Measurements from ENCODE around the gene SP140L. TPM values are rescaled to one million over a fixed set of nuclear protein-coding genes. Genes with fewer than 3 reads are reported as not detected.
"Not testable (repeated sequence)": the region's sequence is repeated elsewhere in the genome, so short reads cannot be mapped to it uniquely, and the experiment has no call there.

The SP140L gene
- total RNA-seq, 1 donor from 2014 or later, result 24.2 TPM

DNA sequence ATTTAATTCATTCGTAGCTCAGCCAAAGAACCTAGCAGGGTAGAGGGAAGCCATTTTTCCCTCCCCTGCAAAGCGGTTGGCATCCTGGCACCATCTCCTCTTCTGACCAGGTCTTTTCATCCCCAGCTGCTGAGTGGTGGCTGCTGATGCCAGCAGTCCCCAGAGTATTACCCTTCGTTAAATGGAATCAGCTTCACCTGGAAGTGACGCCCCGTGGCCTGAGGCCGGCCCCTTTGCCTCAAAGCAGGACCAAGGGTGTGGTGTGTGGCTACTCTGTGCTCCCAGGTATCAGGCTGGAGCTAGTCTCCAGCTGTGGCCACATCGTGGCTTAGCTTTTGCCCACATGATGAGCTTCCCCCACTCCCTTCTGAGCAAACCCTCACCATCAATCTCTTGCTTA, 76.8 kb downstream of the SP140L start:
- no peak overlapping the region for H3K27ac Mint-ChIP-seq (ENCODE audit: unreplicated experiment)
- H3K4me3 Mint-ChIP-seq (ENCODE audit: unreplicated experiment), result no peak overlapping the region
- peaks cover 10% of the 10 kb centered on the region for H3K4me1 Mint-ChIP-seq (ENCODE audit: unreplicated experiment)
- peaks cover 24% of the 10 kb centered on the region for H3K36me3 Mint-ChIP-seq (ENCODE audit: unreplicated experiment)
- H3K9me3 Mint-ChIP-seq (ENCODE audit: unreplicated experiment), result no peaks in the 10 kb centered on the region
- no peaks in the 10 kb centered on the region for H3K27me3 Mint-ChIP-seq (ENCODE audit: unreplicated experiment)
- TF ChIP-seq, protein P1, sequence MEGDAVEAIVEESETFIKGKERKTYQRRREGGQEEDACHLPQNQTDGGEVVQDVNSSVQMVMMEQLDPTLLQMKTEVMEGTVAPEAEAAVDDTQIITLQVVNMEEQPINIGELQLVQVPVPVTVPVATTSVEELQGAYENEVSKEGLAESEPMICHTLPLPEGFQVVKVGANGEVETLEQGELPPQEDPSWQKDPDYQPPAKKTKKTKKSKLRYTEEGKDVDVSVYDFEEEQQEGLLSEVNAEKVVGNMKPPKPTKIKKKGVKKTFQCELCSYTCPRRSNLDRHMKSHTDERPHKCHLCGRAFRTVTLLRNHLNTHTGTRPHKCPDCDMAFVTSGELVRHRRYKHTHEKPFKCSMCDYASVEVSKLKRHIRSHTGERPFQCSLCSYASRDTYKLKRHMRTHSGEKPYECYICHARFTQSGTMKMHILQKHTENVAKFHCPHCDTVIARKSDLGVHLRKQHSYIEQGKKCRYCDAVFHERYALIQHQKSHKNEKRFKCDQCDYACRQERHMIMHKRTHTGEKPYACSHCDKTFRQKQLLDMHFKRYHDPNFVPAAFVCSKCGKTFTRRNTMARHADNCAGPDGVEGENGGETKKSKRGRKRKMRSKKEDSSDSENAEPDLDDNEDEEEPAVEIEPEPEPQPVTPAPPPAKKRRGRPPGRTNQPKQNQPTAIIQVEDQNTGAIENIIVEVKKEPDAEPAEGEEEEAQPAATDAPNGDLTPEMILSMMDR (IDR thresholded peaks at IDR 0.05), result no peak
- peak; percentile 62 for DNase-seq (ENCODE audit: extremely low spot score, unreplicated experiment)

DNA sequence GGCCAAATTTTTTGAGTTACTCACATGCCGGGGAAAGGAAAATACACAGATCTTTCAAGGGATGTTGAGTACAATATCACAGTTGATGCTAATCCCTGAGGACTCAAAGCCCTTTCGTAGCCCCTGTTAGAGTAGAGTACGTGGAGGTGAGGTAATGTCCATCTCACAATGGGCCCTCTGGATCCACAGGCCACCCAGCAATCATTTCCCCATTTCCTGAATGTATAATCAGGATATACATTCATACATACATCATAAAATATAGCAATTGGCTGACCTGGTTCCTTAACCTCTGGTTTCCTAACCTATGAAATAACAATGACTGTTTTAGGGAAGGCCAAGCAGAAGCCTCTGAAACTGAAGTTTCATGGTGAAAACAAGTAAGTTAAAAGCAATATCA, 78.8 kb downstream of the SP140L start:
- Mint-ChIP-seq H3K27ac (ENCODE audit: unreplicated experiment) (no peak overlapping the region), H3K4me1 (ENCODE audit: unreplicated experiment) (peaks cover 10% of the 10 kb centered on the region), H3K9me3 (ENCODE audit: unreplicated experiment) (no peaks in the 10 kb centered on the region), H3K36me3 (ENCODE audit: unreplicated experiment) (peaks cover 15% of the 10 kb centered on the region), H3K27me3 (ENCODE audit: unreplicated experiment) (no peaks in the 10 kb centered on the region), H3K4me3 (ENCODE audit: unreplicated experiment) (no peak overlapping the region)
- TF ChIP-seq, protein P1 (IDR thresholded peaks at IDR 0.05), result no peak
- DNase-seq (ENCODE audit: extremely low spot score, unreplicated experiment), result no peak

DNA sequence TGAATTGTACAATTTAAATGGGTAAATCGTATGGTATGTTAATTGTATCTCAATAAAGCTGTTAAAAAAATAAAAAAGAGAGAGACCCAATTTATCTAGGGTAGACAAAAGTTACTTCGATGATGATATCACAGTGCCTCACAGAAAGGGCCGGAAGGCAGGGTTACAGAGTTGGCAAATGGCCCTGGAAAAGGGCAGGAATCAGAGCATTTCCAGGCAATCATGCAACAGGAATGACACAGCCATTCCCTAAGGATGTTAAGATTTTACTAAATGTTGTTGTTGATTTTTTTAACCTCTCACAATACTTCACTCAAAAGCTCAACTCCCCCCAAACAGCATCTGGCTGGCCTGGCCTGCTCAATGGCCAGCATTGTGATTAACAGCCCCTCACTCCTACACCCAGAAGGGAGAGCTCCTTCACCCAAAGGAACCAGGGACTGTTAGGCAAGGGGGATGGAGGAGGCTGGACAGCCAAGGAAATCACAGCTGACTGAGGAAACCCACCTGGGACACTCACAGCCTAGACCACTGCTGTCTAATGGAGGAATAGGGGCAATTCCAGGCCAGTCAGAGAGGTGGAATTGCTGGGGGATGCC, 81.3 kb downstream of the SP140L start:
- Mint-ChIP-seq H3K27me3 (ENCODE audit: unreplicated experiment) (no peaks in the 10 kb centered on the region), H3K27ac (ENCODE audit: unreplicated experiment) (peak overlapping the region; percentile 67), H3K4me1 (ENCODE audit: unreplicated experiment) (peaks cover 24% of the 10 kb centered on the region), H3K36me3 (ENCODE audit: unreplicated experiment) (peaks cover 5% of the 10 kb centered on the region), H3K4me3 (ENCODE audit: unreplicated experiment) (no peak overlapping the region), H3K9me3 (ENCODE audit: unreplicated experiment) (no peaks in the 10 kb centered on the region)
- DNase-seq (ENCODE audit: extremely low spot score, unreplicated experiment), result peak; percentile 60
- TF ChIP-seq, protein P1 (IDR thresholded peaks at IDR 0.05), result no peak

DNA sequence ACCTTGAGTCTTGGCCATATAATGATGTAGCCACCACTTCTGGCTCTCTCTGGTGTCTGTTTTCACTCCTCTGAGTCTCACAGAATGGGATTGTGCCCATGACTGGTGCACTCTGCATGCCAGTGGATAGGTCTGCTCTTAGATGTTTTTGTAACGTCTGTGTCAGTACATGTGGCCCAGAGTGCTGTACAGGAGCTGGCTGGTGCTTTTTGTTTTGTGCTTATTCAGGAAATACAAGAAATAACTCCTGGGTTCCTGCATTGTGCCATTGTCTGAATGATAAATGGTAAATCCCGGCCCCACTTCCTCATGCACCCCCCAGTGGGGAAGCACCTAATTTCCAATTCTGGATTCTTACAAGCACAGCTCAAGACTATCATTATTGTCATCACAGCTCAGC, 82.3 kb downstream of the SP140L start:
- Mint-ChIP-seq H3K27ac (ENCODE audit: unreplicated experiment) (peak overlapping the region; percentile 9), H3K4me1 (ENCODE audit: unreplicated experiment) (peaks cover 29% of the 10 kb centered on the region)
- not testable (repeated sequence) for H3K4me3 Mint-ChIP-seq (ENCODE audit: unreplicated experiment); H3K9me3 Mint-ChIP-seq (ENCODE audit: unreplicated experiment); H3K36me3 Mint-ChIP-seq (ENCODE audit: unreplicated experiment); H3K27me3 Mint-ChIP-seq (ENCODE audit: unreplicated experiment); DNase-seq (ENCODE audit: extremely low spot score, unreplicated experiment)

DNA sequence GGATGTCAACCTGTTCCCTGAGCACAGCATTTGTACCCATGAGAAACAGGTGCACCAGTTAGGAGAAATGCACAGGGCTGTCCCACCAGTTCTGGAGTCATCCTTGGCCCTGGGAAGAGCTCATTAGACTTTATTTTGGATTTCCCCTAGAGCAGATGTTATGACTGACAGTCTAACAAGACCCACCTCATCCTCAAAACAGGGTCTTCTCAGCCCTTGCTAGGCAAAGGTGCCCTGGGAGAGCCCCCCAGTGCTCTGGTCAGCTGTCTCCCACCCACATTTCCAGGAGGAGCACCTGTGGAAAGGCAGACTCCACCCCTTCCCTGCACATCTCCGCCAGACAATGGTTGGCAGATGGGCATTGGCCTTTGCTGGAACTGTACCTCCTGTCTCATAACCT, 83.3 kb downstream of the SP140L start:
- Mint-ChIP-seq H3K36me3 (ENCODE audit: unreplicated experiment) (no peaks in the 10 kb centered on the region), H3K27me3 (ENCODE audit: unreplicated experiment) (no peaks in the 10 kb centered on the region), H3K27ac (ENCODE audit: unreplicated experiment) (no peak overlapping the region), H3K4me3 (ENCODE audit: unreplicated experiment) (no peak overlapping the region), H3K9me3 (ENCODE audit: unreplicated experiment) (no peaks in the 10 kb centered on the region), H3K4me1 (ENCODE audit: unreplicated experiment) (peaks cover 37% of the 10 kb centered on the region)
- peak; percentile 65 for DNase-seq (ENCODE audit: extremely low spot score, unreplicated experiment)
- TF ChIP-seq, protein P1 (IDR thresholded peaks at IDR 0.05), result no peak
